Amygdala (tissue), 56 donors: ENCODE results near the gene GAS6.
"Not testable (repeated sequence)": the region's sequence is repeated elsewhere in the genome, so short reads cannot be mapped to it uniquely, and the experiment has no call there.

Experiments used
- DNase-seq, 56 donors: peaks; one replicate each; lab custom pipeline; 2025; lab: John Stamatoyannopoulos, UW

Gene GAS6

GRCh38 chr13:113796964-113797676 lies 66.8 kb downstream of the GAS6 start:
- no peak for DNase-seq

DNA sequence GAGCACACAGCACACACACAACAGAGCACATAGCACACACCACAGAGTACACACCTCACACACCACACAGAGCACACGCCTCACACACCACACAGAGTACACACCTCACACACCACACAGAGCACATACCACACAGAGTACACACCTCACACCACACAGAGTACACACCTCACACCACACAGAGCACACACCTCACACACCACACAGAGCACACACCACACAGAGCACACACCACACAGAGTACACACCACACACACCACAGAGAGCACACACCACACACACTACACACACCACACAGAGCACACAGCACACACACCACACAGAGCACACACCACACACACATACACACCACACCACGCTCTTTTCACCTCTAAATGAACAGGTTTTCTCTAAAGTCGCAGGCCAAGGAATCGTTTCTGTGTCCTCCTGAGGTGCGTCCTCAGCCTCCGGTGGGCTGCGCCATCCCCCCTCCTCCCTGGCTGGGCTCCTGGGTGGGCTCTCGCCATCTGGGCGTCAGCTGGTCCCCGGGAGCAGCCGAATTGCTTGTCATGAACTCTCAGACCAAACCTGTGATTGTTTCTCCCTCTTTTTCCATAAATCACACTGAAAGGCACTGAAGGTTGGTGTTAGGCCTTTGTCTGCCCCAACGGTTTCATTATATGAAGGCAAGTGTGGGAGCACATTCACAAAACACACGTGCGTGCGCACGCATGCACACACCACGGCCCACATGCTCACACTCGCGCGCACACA lies 67.5 kb downstream of the GAS6 start:
- no peak for DNase-seq

DNA sequence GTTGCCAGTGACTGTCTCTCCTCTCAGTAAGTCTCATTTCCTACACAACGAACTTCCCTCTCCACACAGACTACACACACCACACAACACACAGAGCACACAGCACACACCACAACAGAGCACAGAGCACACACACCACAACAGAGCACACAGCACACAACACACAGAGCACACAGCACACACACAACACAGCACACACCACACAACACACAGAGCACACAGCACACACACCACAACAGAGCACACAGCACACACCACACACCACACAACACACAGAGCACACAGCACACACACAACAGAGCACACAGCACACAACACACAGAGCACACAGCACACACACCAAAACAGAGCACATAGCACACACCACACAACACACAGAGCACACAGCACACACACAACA lies 68.5 kb downstream of the GAS6 start:
- not testable (repeated sequence) for DNase-seq

GRCh38 chr13:113794764-113795173 lies 69.1 kb downstream of the GAS6 start:
- no peak for DNase-seq

DNA sequence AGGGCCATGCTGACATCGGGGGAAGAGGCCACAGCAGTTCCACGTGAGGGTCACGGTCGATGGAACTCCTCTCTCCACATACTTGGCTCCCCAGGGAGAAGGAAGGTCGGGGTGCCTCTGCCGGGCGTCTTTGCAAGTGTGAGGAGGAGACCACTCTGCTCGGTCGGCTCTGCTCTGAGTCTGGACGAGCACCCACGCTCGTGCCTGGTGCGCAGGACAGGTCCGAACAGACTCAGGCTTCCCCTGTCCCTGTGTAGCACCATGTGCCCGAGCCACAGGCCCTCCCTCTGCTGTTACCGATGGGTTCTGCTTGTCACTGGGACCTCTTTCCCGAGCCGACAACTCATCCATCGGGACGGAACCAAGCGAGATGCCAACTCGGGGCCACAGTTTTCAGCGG lies 69.8 kb downstream of the GAS6 start:
- no peak for DNase-seq

- DNase-seq, result no peak
Measured at GRCh38 chr13:113793718-113794085, 70.2 kb downstream of the GAS6 start.

DNA sequence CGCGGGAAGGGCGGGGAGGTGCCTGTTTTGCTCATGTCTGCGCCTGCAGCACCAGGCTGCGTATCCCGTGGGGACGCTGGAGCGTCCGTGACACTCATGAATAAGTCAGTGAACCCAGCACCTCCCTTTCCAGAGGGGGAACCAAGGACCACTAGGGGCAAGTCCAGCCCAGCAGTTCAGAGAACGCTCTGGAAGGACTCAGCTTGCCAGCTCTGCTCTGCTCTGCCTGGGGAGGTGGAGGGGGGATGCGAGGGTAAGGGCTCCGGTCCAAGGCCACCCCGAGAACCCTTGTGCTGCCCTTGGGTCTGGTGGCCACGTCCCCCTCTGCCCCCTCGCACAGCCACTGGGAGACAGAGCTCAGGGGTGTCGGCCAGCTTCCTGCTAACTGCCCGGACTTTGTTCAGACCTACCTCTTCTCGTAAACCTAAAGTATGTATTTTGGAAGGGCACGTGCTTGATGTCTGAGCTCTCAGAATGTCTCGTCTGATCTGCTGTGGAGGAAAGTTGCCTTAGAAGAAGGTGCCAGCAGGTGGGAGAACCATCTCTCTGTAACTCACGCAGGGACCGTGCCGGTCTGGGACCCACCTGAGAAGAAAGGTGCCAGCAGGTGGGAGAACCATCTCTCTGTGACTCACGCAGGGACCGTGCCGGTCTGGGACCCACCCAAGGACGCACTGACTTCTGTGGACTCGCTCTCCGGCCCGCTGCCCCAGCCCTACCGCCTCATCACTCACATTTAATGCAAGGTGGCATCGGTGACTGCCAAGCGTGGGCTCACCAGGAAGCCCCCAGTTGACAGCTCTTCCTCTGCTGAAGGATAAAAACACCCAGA lies 70.8 kb downstream of the GAS6 start:
- DNase-seq, result no peak

GRCh38 chr13:113792236-113792770 lies 71.6 kb downstream of the GAS6 start:
- no peak for DNase-seq

- DNase-seq, result no peak
Measured at GRCh38 chr13:113791761-113792160, 72.1 kb downstream of the GAS6 start.

DNA sequence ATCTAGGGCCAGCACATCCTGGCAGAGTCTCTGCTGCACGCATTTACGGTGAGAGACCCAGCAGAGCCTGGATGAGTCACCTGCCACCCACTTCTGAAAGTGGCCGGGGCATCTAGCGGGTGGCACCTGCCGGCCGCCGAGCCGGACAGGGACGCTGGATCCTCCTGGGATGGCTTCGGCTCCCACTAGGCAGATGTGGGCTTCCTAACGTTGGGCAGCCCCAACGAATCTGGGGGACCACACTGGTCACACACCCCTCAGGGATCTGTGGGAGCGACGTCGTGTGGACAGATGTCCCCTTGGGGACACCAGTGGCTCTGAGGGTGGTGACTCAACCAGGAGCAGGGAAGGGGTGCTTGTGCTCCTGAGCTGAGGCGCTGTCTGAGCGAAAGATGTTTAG lies 72.7 kb downstream of the GAS6 start:
- DNase-seq, result no peak

- DNase-seq, result not testable (repeated sequence)
Measured at GRCh38 chr13:113789931-113790330, 73.9 kb downstream of the GAS6 start.

DNA sequence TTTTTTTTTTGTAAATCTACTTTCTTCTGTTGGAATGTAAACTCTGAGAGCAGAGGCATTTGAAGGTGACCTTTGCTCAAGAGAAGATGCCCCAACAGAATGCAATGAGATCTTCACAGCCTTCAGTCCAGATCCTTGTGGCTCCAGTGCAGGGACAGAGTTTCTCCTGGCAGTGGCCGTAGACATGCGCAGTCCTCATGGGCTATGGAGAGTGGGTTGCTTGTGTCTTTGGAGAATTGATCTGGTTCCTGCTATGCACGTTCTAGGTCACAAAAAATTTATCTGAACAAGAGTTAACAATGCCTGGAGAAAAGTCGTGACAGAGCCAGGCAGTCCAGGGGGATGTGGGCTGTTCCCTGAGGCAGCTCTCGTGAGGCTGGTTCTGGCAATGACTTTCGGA lies 74.7 kb downstream of the GAS6 start:
- no peak for DNase-seq

GRCh38 chr13:113788413-113789135 lies 75.3 kb downstream of the GAS6 start:
- DNase-seq, result no peak

DNA sequence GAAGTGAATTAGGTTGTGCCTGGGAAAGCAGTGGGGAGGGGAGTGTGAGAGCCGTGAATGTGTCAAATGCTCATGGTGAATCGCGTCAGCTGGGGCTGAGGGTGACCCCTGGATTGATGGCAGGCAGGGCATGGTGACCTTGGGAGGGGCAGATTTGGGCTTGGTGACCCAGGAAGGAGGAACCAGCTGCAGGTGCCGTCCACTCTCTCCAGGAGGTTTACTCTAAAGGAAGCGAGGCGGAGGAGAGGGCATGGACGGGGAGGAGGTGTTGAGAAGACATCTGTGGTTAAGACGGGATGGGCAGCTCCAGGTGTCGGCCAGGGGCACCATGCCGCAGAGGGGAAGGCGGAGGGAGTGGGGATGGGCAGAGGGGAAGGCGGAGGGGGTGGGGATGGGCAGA lies 76.2 kb downstream of the GAS6 start:
- DNase-seq, result no peak

GRCh38 chr13:113786262-113786841 lies 77.5 kb downstream of the GAS6 start:
- no peak for DNase-seq

GRCh38 chr13:113785051-113786010 lies 78.5 kb downstream of the GAS6 start:
- DNase-seq, result no peak

DNA sequence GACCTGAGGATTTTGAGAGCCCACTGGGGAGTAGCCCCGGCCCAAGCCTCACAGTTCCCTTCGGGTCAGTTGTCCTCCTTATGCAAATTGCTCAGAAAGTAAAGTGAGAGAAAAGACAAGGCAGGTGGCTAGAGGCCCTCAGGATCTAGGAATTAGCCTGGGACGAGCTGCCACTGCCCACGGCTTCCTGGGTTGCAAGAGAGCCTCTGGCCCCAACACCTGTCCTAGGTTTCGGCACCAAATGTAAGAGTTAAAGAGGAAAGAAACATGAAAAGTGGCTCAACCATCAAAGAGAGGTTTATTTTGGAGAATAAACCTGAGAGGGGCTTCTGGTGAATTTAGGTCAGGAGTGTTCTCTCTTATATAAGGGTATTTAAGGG lies 79.2 kb downstream of the GAS6 start:
- no peak for DNase-seq

DNA sequence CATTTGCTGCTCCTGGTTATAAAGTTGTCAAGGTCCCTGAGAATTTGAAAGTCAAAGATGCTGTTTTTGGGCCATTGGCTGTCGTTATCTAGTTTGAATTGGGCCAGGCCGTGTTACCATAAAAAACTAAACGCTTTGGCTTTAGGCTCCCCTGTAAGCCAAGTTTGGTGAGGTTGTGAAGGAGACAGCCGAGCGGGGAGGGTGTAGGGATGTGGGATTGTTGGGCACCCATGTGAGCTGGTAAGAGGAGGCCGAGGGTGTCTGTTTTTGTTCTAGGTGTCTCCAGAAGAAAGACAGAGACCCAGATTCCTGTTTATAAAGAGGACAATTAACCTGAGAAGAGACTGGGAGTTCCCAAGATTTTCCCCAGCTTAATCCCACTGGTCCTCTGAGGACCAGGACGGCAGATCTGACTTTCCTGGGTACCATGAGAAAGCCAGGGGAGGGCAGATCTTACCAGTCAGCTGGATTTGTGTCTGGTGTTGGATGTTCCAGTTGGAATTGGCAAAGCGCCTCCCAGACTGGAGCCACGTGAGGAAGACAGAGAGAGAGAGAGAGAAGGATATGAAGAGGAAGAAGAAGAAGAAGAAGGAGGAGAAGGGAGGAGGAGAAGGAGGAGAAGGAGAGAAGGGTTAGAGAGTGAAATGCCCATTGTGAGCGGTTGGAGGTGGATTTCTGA lies 79.8 kb downstream of the GAS6 start:
- DNase-seq, result no peak
